Activated CD8-positive, alpha-beta T cell treated with anti-CD3 and anti-CD28 coated beads for 36 hours (primary cell): Measurements from ENCODE around the gene PLA2G12A. TPM values are rescaled to one million over a fixed set of nuclear protein-coding genes. Genes with fewer than 3 reads are reported as not detected.

Experiments
- ATAC-seq: fragments of 200-7000 bp; cut with Tn5 transposase; one replicate; pipeline ENCODE4 v1.10.0; 2021; ENCODE audit warnings: mild to moderate bottlenecking, moderate library complexity
- CTCF ChIA-PET: fragments of 350-600 bp; sonication (Branson Sonifier 250); formaldehyde crosslinking; loops from one replicate; lab custom pipeline; 2021; ENCODE audit warnings: antibody characterized with exemption; lab: Charles Lee
- POLR2A ChIA-PET: fragments of 350-600 bp; sonication (Branson Sonifier 250); formaldehyde crosslinking; loops from one replicate; lab custom pipeline; 2021; ENCODE audit warnings: antibody characterized with exemption; lab: Charles Lee
- DNase-seq: peaks from one replicate; pipeline ENCODE4 v3.0.0-alpha.2; 2020
- H3K27ac Mint-ChIP-seq: one replicate; pipeline ENCODE4 v1.8.0; 2021; ENCODE audit warnings: mild to moderate bottlenecking, mixed read lengths
- H3K27me3 Mint-ChIP-seq: one replicate; pipeline ENCODE4 v1.8.0; 2021; ENCODE audit warnings: mixed read lengths
- H3K36me3 Mint-ChIP-seq: one replicate; pipeline ENCODE4 v1.8.0; 2021; ENCODE audit warnings: low read depth, mixed read lengths
- H3K4me1 Mint-ChIP-seq: one replicate; pipeline ENCODE4 v1.8.0; 2021; ENCODE audit warnings: low read depth, mixed read lengths
- H3K4me3 Mint-ChIP-seq: one replicate; pipeline ENCODE4 v1.8.0; 2021; ENCODE audit warnings: mild to moderate bottlenecking, moderate library complexity, mixed read lengths
- H3K9me3 Mint-ChIP-seq: one replicate; pipeline ENCODE4 v1.8.0; 2021; ENCODE audit warnings: mixed read lengths
- intact Hi-C: fragments of 100-400 bp; cut with micrococcal nuclease; formaldehyde crosslinking; loops from one replicate; pipeline ENCODE4 v1.10.0; 2022
- total RNA-seq, 2 experiments: library from RNA; stranded (reverse); gene quantifications; one replicate each; pipeline ENCODE4 v1.2.3, GENCODE V29; 2021
- TF ChIP-seq, protein P1 (sequence below): fragments of 200-600 bp; IDR thresholded peaks from one replicate; pipeline ENCODE4 v1.8.0; 2022; ENCODE audit warnings: antibody characterized with exemption, mild to moderate bottlenecking

PLA2G12A gene
- total RNA-seq, 2 experiments from 2014 or later: 32.0 to 35.6 TPM

DNA sequence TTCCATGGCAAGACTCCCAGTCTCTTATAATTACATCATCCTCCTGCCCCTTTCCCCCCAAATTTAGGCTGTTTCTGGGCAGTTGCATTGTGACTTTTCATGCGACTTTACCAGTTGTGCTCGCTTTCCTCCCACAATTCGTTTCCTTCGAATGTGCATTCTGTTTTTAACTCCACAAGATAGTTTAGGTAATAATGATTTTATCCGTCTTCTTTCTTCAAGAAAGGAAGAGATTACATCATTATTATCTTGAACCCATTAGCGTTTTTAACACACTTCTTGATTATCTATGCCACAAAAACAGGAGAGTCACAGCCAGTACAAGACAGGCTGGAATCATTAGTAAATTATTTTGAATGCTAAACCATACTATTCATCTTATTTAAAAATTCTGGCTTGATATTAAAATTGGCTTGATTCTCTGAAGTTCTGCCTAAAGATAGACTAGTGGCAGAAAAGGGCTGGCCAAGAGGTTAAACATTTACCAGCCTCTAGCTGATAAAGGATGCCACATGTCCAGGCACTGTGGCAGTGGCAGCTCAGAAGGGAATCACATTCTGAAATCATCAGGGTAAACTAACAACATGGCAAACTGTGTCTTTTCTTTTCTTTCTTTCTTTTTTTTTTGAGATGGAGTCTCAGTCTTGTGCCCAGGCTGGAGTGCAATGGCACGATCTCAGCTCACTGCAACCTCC, 19.7 kb upstream of the PLA2G12A start:
- H3K9me3 Mint-ChIP-seq: no peaks in the 10 kb centered on the region
- intact Hi-C loops: no loop called here
- ChIA-PET POLR2A (no interaction called here), CTCF (no interaction called here)
- no peaks in the 10 kb centered on the region for H3K4me1 Mint-ChIP-seq
- no peak for ATAC-seq
- no peak overlapping the region for H3K4me3 Mint-ChIP-seq
- no peak for DNase-seq
- H3K27ac Mint-ChIP-seq: no peak overlapping the region
- H3K27me3 Mint-ChIP-seq: no peaks in the 10 kb centered on the region
- H3K36me3 Mint-ChIP-seq: no peaks in the 10 kb centered on the region
- TF ChIP-seq, protein P1, sequence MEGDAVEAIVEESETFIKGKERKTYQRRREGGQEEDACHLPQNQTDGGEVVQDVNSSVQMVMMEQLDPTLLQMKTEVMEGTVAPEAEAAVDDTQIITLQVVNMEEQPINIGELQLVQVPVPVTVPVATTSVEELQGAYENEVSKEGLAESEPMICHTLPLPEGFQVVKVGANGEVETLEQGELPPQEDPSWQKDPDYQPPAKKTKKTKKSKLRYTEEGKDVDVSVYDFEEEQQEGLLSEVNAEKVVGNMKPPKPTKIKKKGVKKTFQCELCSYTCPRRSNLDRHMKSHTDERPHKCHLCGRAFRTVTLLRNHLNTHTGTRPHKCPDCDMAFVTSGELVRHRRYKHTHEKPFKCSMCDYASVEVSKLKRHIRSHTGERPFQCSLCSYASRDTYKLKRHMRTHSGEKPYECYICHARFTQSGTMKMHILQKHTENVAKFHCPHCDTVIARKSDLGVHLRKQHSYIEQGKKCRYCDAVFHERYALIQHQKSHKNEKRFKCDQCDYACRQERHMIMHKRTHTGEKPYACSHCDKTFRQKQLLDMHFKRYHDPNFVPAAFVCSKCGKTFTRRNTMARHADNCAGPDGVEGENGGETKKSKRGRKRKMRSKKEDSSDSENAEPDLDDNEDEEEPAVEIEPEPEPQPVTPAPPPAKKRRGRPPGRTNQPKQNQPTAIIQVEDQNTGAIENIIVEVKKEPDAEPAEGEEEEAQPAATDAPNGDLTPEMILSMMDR: no peak

DNA sequence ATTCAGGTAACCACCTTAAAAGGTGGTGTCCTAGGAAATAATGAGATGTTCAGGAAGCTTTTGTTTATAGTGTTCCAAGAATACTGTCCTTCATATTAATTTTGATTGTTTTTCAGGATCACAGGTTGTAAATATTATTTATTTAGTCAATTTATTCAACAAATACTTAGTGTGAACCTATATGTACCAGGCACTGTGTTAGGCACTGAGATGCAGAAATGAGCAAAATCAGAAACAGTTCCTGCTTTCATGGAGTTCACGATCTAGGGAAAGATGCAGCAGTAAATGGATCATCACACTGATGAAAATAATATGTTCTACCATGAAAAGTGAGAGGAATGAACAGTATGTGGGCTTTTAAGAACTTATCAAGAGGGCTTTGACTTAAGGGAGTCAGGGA, 18.2 kb upstream of the PLA2G12A start:
- Mint-ChIP-seq H3K4me1 (no peaks in the 10 kb centered on the region), H3K27me3 (no peaks in the 10 kb centered on the region), H3K4me3 (no peak overlapping the region), H3K36me3 (no peaks in the 10 kb centered on the region), H3K27ac (no peak overlapping the region), H3K9me3 (no peaks in the 10 kb centered on the region)
- intact Hi-C loops: no loop called here
- CTCF ChIA-PET: no interaction called here
- POLR2A ChIA-PET: no interaction called here
- TF ChIP-seq, protein P1: no peak
- DNase-seq (no peak), ATAC-seq (no peak)

DNA sequence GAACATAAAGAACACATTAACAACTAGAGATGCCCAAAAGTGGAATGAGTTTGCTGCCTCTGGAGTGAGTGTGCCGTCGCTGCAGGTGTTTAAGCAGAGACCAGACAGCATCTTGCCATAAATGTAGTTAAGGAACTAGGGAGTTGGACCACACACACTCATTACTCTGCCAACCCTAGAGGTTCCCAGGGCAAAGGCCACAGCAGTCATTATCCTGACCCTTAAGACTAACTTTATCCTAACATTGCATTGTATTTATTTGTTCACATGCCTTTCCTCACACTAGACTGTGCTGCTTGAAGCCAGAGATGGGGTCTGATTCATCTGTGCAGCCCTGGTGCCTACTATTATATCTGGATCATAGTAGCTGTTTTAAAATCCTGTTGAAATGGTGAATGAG, 16.9 kb upstream of the PLA2G12A start:
- H3K36me3 Mint-ChIP-seq: no peaks in the 10 kb centered on the region

DNA sequence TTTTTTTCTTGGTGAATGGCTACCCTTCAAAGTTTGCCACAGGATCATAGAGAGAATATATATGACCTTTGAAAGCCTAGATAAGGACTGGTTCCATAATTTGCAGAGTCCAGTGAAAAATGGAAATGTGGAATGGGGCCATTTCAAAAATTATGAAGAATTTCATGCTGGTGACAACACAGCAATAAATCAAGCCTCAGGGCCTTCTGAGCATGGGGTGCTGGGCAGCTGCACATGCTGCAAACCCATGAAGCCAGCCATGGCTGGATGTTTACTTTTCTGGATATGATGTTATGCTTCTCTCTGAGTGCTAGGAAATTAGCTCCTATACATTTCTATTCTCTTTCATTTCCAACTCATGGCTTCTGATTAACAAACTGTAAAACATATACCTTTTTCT, 16.0 kb upstream of the PLA2G12A start:
- H3K36me3 Mint-ChIP-seq: no peaks in the 10 kb centered on the region
- ChIA-PET CTCF (no interaction called here), POLR2A (interaction anchor here (0.6 kb wide), 1 partner anchor 83 kb away, joined by 3 read pairs; no protein-coding TSS in a partner anchor)
- no peaks in the 10 kb centered on the region for H3K27me3 Mint-ChIP-seq
- DNase-seq: no peak
- no peak overlapping the region for H3K4me3 Mint-ChIP-seq
- ATAC-seq: no peak
- no peaks in the 10 kb centered on the region for H3K9me3 Mint-ChIP-seq
- intact Hi-C loops: no loop called here
- TF ChIP-seq, protein P1: no peak
- no peaks in the 10 kb centered on the region for H3K4me1 Mint-ChIP-seq
- H3K27ac Mint-ChIP-seq: no peak overlapping the region

More for the DNA sequence above, 16.9 kb upstream of the PLA2G12A start:
- no peaks in the 10 kb centered on the region for H3K9me3 Mint-ChIP-seq
- no peaks in the 10 kb centered on the region for H3K27me3 Mint-ChIP-seq
- TF ChIP-seq, protein P1: no peak
- ChIA-PET CTCF (interaction anchor here (1.3 kb wide), 1 partner anchor 232 kb away, joined by 3 read pairs; no protein-coding TSS in a partner anchor), POLR2A (no interaction called here)
- ATAC-seq: no peak
- H3K4me3 Mint-ChIP-seq: no peak overlapping the region
- H3K4me1 Mint-ChIP-seq: no peaks in the 10 kb centered on the region
- intact Hi-C loops: no loop called here
- DNase-seq: no peak
- no peak overlapping the region for H3K27ac Mint-ChIP-seq

DNA sequence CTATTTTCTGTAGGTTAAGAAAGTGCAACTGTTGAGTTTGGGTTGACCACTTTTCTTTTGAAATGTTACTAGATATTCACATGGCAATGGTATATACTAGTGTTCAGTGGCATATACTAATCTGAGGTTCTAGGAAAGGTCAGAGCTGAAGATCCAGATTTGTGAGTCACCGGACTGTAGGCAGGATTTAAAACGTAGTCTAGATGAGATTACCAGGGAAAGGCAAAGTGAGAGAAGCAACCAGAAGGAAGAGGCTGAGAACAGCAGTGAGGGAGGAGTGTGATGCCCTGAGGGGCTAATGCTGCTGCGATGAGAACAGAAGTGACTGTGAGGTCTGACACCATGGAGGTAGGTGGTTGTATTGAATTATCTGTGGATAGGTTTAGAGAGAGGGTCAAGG, 9.7 kb upstream of the PLA2G12A start:
- no peak overlapping the region for H3K4me3 Mint-ChIP-seq
- no peaks in the 10 kb centered on the region for H3K27me3 Mint-ChIP-seq
- H3K4me1 Mint-ChIP-seq: no peaks in the 10 kb centered on the region
- TF ChIP-seq, protein P1: no peak
- H3K36me3 Mint-ChIP-seq: no peaks in the 10 kb centered on the region
- POLR2A ChIA-PET: interaction anchor here (1.5 kb wide), 1 partner anchor 9 kb away, joined by 6 read pairs; the partner anchor contains the start of gene PLA2G12A
- ATAC-seq (no peak), DNase-seq (no peak)
- H3K27ac Mint-ChIP-seq: no peak overlapping the region
- no peaks in the 10 kb centered on the region for H3K9me3 Mint-ChIP-seq
- CTCF ChIA-PET: no interaction called here
- intact Hi-C loops: no loop called here
